GM13976 (cell line): ENCODE data around the gene PPP2R3A.

ENCODE experiments used
- DNase-seq: peaks from one replicate; pipeline ENCODE4 v3.0.0; 2012; ENCODE audit warnings: low spot score
- in situ Hi-C: fragments of 300-500 bp; cut with MboI; formaldehyde crosslinking; loops from one replicate; pipeline ENCODE4 v1.12.0; 2022; ENCODE audit warnings: low sequenced_read_pairs, mixed read lengths, inconsistent platforms; ENCODE audit not compliant: unreplicated experiment
- TF ChIP-seq, protein P1 (sequence below): IDR thresholded peaks from 2 replicates; pipeline ENCODE4 v1.5.1; 2012; ENCODE audit warnings: borderline replicate concordance, mild to moderate bottlenecking; ENCODE audit not compliant: insufficient read depth; ENCODE audit errors: extremely low read depth, missing control alignments, control extremely low read depth

PPP2R3A gene

DNA sequence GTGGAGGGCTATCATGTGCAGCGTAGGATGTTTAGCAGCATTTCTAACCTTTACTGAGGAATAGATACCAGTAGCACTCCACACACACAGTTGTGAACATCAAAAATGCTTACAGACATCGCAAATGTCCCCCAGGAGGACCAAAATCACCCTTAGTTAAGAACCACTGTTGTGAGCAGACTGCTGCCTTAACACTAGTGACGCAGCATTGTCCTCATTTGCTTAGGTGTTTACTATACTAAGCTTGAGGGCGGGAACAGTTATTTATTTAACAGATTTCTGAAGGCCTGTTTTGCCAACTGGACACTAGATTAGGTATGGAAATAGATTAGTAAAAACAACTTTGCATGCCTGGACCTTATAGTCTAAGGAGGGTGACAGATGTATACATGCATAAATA, 2.3 kb downstream of the PPP2R3A start:
- TF ChIP-seq, protein P1, sequence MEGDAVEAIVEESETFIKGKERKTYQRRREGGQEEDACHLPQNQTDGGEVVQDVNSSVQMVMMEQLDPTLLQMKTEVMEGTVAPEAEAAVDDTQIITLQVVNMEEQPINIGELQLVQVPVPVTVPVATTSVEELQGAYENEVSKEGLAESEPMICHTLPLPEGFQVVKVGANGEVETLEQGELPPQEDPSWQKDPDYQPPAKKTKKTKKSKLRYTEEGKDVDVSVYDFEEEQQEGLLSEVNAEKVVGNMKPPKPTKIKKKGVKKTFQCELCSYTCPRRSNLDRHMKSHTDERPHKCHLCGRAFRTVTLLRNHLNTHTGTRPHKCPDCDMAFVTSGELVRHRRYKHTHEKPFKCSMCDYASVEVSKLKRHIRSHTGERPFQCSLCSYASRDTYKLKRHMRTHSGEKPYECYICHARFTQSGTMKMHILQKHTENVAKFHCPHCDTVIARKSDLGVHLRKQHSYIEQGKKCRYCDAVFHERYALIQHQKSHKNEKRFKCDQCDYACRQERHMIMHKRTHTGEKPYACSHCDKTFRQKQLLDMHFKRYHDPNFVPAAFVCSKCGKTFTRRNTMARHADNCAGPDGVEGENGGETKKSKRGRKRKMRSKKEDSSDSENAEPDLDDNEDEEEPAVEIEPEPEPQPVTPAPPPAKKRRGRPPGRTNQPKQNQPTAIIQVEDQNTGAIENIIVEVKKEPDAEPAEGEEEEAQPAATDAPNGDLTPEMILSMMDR: no peak
- no peak for DNase-seq
- in situ Hi-C loops: no loop called here

DNA sequence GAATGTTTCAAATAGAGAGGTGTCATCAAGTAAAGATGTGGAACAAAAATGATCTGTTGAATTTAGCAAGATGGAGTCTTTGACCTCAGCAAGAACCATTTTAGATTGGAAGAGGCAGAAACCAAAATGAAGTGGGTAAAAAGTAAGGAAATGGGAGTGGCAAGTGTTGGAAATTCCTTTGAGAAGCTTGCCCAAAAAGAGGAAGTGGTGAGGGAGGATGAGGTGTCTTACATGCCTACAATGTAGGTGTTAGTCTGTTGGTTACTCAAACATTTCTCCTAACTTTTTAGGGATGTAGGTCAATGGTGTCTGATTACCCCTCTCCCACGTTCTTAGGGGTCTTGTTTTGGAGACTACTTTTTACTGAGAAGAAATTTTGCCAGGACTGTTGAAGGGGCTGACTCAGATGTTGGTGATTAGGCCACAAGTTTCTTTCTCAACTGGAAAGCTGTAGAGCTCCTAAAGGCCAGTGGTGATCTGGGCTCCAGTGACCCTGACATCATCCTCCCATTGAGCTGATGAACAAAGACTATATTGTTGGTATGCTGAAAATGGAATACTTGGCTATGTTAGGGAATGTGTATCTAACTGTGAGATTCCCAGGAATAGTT, 5.1 kb downstream of the PPP2R3A start:
- TF ChIP-seq, protein P1: no peak
- in situ Hi-C loops: no loop called here
- no peak for DNase-seq

DNA sequence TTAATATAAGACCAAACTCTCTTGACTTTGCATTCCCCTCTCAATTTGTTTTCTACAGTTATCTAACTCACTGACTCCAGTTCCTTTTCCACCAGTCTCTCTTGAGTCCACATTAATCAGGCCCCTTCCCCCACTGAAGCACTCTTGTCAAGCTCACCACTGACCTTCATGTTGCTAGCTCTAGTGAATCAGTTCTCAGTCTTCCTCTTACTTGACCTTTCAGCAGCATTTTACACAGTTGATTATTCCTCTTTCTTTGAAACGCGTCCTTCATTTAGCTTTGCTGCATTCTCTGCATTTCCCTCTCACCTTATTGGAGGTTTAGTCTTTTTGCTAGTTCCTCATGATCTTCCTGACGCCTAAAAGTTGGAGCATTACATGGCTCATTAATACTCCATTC, 8.3 kb downstream of the PPP2R3A start:
- no peak for DNase-seq
- TF ChIP-seq, protein P1: no peak
- in situ Hi-C loops: no loop called here

DNA sequence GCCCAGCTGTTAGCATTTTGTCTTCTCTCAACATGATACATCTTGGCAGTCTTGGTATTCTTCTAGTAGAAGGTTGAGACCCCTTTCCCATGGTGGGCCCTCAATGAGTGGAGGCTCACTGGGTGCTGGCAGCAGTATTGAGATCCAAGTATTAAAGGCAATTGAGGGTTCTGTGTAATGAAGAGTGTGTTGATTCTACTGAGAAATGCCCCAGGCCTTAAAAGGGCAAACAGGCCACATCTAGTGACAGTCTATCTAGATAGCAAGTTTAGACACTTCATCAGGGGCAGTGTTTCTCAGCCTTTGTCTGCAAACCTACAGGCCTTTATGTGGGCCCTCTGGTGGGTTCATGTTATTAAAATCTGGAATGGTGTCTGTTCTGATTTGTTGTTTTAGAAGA, 9.5 kb downstream of the PPP2R3A start:
- in situ Hi-C loops: no loop called here
- no peak for DNase-seq
- TF ChIP-seq, protein P1: no peak

DNA sequence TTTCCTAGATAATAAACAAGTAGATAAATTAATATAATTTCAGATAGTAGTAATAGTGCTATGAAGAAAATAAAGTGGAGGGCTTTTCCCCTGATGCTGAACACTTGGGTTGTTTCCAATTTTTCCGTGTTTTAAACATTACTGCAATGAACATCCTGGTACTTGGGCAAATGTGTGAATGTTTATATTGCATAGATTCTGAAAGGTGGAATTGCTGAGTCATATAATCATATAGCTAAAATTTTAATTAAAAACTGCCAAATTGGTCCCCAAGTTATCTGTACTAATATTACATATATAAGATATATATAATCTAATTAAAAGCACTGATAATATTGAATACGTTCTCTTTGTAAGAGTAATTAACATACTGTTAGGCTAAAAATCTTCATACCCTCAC, 10.0 kb downstream of the PPP2R3A start:
- in situ Hi-C loops: no loop called here
- TF ChIP-seq, protein P1: no peak

DNA sequence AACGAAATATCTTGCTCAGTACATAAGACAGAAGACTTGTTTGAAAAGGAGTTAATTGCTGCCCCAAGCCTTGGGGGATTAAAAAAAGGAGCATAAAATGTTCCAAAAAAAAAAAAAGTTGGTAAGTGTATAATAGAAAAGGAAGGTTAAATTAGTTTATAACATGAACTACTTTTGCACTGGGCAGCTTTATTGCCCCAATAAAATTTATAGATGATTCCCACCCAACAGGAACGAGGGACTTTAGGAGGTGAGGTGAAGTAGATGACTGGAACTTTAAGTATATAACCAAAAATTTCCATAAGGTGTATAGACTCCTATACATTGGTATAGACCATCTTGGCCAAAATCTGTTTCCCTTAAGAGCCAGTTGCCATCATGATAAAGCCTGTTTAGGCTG, 14.8 kb downstream of the PPP2R3A start:
- DNase-seq: no peak
- TF ChIP-seq, protein P1: no peak
- in situ Hi-C loops: no loop called here

More for the DNA sequence above, 10.0 kb downstream of the PPP2R3A start:
- no peak for DNase-seq

DNA sequence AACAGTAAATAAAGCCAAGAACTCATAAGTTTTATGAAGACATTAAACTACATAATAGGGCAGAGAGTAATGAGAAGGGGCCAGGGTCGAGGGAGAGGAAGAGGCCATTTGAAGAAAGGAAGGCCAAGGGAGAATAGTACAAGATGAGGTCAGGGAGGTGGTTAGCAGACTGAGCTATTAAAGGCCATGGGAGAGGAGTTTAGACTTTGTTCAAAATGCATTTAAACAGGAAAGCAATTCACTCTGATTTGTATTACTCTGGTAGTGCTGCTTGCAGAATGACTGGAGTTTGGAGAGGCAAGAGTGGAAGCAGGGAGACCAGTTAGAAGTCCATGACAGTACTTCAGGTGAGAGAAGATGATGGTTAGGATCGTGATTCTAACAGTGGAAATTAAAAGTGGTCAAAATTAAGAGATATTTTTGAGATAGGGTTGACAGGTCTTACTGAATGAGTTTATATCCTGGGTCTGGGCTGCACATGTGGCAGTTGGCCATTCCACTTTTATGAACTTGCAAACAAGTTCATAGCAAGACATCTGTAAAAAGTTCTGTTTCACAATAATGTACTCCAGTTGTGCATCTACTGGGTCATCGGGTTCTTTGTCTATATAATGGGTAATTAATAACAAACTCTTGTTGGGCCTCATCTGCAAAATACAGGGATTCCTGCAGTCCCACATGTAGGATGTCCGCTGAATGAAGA, 16.3 kb downstream of the PPP2R3A start:
- no peak for DNase-seq
- in situ Hi-C loops: no loop called here
- TF ChIP-seq, protein P1: no peak
